GM12878 (cell line): ENCODE data around the gene SERTAD2.

Experiments
- SMC3 ChIP-seq: IDR thresholded peaks from 2 replicates; pipeline ENCODE4 v1.6.1; 2011; ENCODE audit warnings: low read length, improper control_type of control experiment, borderline replicate concordance
- TF ChIP-seq, protein P1 (sequence below), 3 experiments: IDR thresholded peaks in 2 of 3; conservative IDR thresholded peaks in 1 of 3; 2 replicates each; pipeline ENCODE4 v1.5.1; 2011; ENCODE audit warnings: low read depth in 3 of 3, low read length in 3 of 3, mild to moderate bottlenecking in 3 of 3, control low read depth in 2 of 3, moderate library complexity in 2 of 3, inconsistent platforms in 1 of 3, mixed read lengths in 1 of 3; ENCODE audit not compliant: control insufficient read depth in 2 of 3, insufficient read depth in 1 of 3; ENCODE audit errors: extremely low read depth in 1 of 3
- TF ChIP-seq, protein P2 (sequence below): fragments of 450-650 bp; IDR thresholded peaks from 2 replicates; pipeline ENCODE4 v1.6.1; 2017; ENCODE audit warnings: mild to moderate bottlenecking

- TF ChIP-seq, protein P1, sequence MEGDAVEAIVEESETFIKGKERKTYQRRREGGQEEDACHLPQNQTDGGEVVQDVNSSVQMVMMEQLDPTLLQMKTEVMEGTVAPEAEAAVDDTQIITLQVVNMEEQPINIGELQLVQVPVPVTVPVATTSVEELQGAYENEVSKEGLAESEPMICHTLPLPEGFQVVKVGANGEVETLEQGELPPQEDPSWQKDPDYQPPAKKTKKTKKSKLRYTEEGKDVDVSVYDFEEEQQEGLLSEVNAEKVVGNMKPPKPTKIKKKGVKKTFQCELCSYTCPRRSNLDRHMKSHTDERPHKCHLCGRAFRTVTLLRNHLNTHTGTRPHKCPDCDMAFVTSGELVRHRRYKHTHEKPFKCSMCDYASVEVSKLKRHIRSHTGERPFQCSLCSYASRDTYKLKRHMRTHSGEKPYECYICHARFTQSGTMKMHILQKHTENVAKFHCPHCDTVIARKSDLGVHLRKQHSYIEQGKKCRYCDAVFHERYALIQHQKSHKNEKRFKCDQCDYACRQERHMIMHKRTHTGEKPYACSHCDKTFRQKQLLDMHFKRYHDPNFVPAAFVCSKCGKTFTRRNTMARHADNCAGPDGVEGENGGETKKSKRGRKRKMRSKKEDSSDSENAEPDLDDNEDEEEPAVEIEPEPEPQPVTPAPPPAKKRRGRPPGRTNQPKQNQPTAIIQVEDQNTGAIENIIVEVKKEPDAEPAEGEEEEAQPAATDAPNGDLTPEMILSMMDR (IDR thresholded peaks at IDR 0.05 in 2 of 3, conservative IDR thresholded peaks at IDR 0.05 in 1 of 3; ENCODE audit: control insufficient read depth in 2 of 3, extremely low read depth in 1 of 3, insufficient read depth in 1 of 3, low read depth in 3 of 3, low read length in 3 of 3), result no peak
- TF ChIP-seq, protein P2, sequence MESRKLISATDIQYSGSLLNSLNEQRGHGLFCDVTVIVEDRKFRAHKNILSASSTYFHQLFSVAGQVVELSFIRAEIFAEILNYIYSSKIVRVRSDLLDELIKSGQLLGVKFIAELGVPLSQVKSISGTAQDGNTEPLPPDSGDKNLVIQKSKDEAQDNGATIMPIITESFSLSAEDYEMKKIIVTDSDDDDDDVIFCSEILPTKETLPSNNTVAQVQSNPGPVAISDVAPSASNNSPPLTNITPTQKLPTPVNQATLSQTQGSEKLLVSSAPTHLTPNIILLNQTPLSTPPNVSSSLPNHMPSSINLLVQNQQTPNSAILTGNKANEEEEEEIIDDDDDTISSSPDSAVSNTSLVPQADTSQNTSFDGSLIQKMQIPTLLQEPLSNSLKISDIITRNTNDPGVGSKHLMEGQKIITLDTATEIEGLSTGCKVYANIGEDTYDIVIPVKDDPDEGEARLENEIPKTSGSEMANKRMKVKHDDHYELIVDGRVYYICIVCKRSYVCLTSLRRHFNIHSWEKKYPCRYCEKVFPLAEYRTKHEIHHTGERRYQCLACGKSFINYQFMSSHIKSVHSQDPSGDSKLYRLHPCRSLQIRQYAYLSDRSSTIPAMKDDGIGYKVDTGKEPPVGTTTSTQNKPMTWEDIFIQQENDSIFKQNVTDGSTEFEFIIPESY, result no peak
- TF ChIP-seq SMC3, result no peak
Observed at GRCh38 chr2:64601034-64601754, 52.5 kb downstream of the SERTAD2 start.
